ENCODE results near the gene BLVRB.
"Not testable (repeated sequence)": the region's sequence is repeated elsewhere in the genome, so short reads cannot be mapped to it uniquely, and the experiment has no call there.

BLVRB gene

DNA sequence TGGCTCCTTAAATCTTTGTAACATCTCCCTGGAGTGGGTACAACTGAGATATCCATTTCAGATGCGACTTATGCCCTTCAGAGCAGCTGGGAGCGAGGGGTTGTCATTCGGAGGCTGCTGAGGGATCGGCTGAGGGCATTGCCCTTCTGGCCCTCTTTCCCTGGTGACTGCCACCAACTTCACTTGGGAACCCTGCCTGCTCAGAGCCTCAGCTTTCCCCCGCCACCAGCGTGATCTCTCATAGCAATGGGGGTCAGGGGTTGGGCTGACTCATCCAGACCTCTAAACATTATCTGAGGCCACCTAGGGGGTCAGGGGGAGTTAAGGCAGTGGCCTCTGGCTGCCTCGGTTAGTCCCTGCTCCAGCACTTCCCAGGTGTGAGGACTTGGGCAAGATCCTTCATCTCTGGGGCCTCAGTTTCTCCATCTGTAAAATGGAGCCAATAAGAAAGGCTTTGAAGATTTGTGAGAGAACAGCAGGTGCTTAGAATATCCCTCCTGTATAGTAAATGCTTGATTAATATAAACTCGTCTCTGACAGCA, 53.5 kb downstream of the BLVRB start:
- TF ChIP-seq, protein P1, sequence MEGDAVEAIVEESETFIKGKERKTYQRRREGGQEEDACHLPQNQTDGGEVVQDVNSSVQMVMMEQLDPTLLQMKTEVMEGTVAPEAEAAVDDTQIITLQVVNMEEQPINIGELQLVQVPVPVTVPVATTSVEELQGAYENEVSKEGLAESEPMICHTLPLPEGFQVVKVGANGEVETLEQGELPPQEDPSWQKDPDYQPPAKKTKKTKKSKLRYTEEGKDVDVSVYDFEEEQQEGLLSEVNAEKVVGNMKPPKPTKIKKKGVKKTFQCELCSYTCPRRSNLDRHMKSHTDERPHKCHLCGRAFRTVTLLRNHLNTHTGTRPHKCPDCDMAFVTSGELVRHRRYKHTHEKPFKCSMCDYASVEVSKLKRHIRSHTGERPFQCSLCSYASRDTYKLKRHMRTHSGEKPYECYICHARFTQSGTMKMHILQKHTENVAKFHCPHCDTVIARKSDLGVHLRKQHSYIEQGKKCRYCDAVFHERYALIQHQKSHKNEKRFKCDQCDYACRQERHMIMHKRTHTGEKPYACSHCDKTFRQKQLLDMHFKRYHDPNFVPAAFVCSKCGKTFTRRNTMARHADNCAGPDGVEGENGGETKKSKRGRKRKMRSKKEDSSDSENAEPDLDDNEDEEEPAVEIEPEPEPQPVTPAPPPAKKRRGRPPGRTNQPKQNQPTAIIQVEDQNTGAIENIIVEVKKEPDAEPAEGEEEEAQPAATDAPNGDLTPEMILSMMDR (IDR thresholded peaks at IDR 0.05; ENCODE audit: insufficient read depth, low read length, poor library complexity, severe bottlenecking): no peak
- Histone ChIP-seq H3K4me3 (replicated peaks; ENCODE audit: low read depth, low read length) (no peak overlapping the region), H3K27me3 (replicated peaks; ENCODE audit: control insufficient read depth, insufficient read depth, low read length) (no peaks in the 10 kb centered on the region), H3K36me3 (ENCODE audit: control insufficient read depth, insufficient read depth, low read length) (no peaks in the 10 kb centered on the region)
- no peak for DNase-seq (ENCODE audit: extremely low read depth, insufficient read length)

DNA sequence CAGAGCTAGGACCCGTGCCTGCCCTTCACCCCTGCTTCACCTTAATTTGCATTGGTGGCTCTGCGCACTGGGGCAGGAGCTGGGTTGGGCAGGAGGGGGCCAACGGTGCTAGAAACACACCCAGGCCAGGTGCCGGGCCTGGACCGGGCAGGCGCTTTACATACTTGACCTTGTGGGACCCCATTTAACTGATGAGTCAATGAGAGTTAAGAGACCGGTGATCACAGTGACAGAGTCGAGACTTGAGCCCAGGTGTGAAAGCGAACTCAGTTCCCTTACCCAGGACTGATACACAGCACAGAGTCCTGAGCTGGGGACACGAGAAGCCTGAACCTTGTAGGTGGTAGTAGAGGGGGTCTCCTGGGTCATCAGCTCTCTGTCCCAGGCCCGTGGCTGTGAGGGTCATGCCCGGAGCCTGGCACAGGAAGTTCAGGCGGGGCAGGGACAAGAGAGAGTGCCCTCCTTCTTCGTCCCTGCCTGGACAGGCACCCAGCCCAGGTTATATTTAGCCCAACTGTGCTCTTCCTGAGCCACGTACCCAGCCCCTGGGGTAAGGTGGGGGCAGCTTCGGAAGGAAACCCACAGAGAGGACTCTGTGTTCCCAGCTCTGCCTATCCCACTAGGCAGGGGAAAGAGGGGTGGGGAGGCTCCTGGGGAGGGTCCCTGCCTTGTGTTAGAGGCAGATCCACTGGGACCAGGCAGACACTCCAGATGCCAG, 54.3 kb downstream of the BLVRB start:
- TF ChIP-seq, protein P1 (IDR thresholded peaks at IDR 0.05; ENCODE audit: insufficient read depth, low read length, poor library complexity, severe bottlenecking): no peak
- Histone ChIP-seq H3K27me3 (replicated peaks; ENCODE audit: control insufficient read depth, insufficient read depth, low read length) (no peaks in the 10 kb centered on the region), H3K36me3 (ENCODE audit: control insufficient read depth, insufficient read depth, low read length) (no peaks in the 10 kb centered on the region), H3K4me3 (replicated peaks; ENCODE audit: low read depth, low read length) (no peak overlapping the region)
- DNase-seq (ENCODE audit: extremely low read depth, insufficient read length): peak; percentile 67

DNA sequence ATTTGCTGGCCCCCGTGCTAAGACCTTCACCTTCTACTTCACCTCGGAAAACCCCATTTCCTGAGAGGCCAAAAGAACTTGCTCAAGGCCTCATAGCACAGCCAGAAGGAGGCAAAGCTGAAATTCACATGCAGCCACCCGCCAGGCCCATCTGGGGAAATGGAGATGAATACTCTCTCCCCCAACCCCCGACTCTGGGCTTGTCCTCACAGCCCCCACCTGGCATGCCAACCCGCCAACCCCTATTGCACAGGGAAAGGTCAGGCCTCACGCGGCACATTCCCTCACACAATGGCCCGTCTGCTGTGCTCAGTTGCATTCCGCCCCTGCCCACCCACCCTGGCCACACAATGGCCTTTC, 55.5 kb downstream of the BLVRB start:
- Histone ChIP-seq H3K36me3 (ENCODE audit: control insufficient read depth, insufficient read depth, low read length) (no peaks in the 10 kb centered on the region), H3K27me3 (replicated peaks; ENCODE audit: control insufficient read depth, insufficient read depth, low read length) (no peaks in the 10 kb centered on the region), H3K4me3 (replicated peaks; ENCODE audit: low read depth, low read length) (no peak overlapping the region)
- peak; percentile 61 for DNase-seq (ENCODE audit: extremely low read depth, insufficient read length)
- TF ChIP-seq, protein P1 (IDR thresholded peaks at IDR 0.05; ENCODE audit: insufficient read depth, low read length, poor library complexity, severe bottlenecking): no peak

DNA sequence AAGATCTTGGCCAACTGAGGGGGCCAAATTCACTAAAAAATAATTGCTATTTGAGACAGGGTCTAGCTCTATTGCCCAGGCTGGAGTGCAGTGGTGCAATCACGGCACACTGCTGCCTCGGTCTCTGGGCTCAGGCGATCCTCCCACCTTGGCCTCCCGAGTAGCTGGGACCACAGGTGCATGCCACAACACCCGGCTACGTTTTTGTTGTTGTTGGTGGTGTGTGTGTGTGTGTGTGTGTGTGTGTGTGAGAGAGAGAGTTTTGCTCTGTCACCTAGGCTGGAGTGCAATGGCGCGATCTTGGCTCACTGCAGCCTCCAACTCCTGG, 57.0 kb downstream of the BLVRB start:
- not testable (repeated sequence) for H3K27me3 ChIP-seq (replicated peaks; ENCODE audit: control insufficient read depth, insufficient read depth, low read length); DNase-seq (ENCODE audit: extremely low read depth, insufficient read length); H3K36me3 ChIP-seq (ENCODE audit: control insufficient read depth, insufficient read depth, low read length); H3K4me3 ChIP-seq (replicated peaks; ENCODE audit: low read depth, low read length)

DNA sequence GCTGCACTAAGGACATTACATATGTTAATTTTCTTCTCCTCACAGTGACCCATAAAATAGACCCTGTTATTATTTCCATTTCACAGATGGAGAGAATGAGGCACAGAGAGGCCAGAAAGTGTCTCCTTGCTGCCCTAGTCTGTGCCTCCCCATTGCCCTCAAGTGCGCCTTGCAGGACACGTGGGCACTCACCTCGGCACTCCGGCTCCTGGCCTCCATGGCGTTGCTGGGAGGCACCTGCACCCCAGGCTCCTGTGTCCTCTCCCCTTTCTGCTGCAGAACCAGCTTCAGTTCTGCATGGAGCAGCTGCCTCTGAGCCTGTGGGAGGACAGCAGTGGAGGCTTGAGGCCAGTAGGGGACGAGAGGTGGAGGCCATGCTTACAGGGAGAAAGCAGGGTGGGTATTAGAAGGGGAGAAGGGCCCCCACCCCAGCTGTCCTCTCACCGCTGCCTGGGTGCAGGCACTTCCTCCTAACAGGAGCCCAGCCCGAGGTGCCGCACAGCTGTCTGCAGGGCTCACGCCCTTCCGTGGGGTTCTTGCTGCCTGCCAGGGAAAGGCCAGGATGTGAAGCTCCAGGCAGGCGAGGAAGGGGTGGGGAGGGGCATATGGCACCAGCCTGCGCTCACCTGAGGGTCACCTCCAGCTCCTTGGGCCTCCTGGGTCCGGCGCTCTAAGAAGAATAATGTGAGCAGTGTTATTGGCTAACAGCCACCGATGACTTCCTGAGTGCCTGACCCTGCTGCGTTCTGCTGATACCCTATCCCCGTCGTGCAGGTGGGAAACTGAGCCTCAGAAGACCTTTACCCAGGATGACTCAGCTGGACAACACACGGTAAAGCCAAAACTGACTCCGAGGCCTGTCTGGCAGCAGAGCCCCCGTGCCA, 57.6 kb downstream of the BLVRB start:
- Histone ChIP-seq H3K36me3 (ENCODE audit: control insufficient read depth, insufficient read depth, low read length) (no peaks in the 10 kb centered on the region), H3K4me3 (replicated peaks; ENCODE audit: low read depth, low read length) (no peak overlapping the region), H3K27me3 (replicated peaks; ENCODE audit: control insufficient read depth, insufficient read depth, low read length) (no peaks in the 10 kb centered on the region)
- TF ChIP-seq, protein P1 (IDR thresholded peaks at IDR 0.05; ENCODE audit: insufficient read depth, low read length, poor library complexity, severe bottlenecking): no peak
- no peak for DNase-seq (ENCODE audit: extremely low read depth, insufficient read length)

Measured in GM06990 (cell line).